Smooth muscle cell of the brain vasculature (primary cell): Measurements from ENCODE around the gene GPC5.
"Not testable (repeated sequence)": the region's sequence is repeated elsewhere in the genome, so short reads cannot be mapped to it uniquely, and the experiment has no call there.

Experiments used
- DNase-seq: peaks from one replicate; pipeline ENCODE4 v3.0.0-alpha.2; 2012; ENCODE audit warnings: low read depth, low spot score

GPC5 gene

DNA sequence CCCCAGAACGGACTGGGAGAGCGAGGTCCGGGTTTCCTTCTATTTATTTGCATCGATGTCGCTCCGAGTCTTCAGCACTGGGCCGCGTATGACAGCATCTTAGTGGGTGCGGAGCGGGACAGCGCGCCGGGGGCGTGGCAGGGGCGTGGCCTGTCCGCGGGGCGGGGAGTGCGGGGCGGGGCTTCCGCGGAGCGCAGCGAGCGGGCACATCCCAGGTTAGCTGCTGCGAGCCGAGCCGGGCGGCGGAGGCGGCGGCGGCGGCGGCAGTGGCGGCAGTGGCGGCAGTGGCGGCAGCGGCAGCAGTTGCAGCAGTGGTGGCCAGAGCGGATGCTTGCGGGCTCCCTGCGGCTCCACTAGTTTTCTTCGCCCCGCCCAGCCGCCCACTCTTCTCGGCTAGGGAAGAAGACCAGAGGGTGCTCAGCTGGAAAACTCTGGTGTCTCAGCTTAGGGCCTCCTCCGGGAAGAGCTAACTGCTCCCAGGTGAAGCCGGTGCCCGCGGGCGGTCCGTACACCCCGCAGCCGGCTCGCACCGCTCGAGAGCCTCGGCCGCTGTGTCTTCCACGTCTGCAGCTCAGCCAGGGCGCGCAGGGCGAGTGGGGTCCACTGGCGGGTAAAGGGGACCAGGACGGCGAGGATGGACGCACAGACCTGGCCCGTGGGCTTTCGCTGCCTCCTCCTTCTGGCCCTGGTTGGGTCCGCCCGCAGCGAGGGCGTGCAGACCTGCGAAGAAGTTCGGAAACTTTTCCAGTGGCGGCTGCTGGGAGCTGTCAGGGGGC, at the start of gene GPC5:
Gene GPC5, plus strand, starts transcription at position 209 of the 776 bp plus-strand sequence.
- DNase-seq, result no peak

DNA sequence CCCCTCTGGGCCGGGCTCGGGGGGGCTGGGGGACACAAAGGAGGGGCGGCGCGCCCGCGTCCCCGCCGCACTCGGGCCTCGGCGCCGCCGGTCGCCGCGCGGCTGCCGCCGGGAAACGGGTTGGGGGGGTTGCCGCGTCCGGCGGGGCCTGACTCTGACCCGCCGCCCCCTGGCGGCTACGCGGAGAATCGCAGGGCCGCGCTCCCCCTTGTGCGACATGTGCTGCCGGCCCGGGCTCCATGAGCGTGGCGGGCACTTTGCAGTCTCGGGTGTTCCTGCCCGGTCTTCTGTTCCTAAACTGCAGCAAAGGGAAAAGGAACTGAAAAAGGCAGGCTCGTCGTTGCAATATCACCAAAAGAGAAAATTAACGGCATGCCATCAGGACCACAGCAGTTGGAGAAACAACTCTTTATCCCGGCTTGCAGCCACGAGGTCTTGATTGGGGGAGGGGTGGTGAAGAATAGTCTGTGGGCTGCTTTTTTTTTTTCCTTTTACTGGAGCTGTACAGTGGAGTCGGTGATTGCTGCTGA, 49.5 kb upstream of the GPC5 start:
- peak; percentile 72 for DNase-seq

DNA sequence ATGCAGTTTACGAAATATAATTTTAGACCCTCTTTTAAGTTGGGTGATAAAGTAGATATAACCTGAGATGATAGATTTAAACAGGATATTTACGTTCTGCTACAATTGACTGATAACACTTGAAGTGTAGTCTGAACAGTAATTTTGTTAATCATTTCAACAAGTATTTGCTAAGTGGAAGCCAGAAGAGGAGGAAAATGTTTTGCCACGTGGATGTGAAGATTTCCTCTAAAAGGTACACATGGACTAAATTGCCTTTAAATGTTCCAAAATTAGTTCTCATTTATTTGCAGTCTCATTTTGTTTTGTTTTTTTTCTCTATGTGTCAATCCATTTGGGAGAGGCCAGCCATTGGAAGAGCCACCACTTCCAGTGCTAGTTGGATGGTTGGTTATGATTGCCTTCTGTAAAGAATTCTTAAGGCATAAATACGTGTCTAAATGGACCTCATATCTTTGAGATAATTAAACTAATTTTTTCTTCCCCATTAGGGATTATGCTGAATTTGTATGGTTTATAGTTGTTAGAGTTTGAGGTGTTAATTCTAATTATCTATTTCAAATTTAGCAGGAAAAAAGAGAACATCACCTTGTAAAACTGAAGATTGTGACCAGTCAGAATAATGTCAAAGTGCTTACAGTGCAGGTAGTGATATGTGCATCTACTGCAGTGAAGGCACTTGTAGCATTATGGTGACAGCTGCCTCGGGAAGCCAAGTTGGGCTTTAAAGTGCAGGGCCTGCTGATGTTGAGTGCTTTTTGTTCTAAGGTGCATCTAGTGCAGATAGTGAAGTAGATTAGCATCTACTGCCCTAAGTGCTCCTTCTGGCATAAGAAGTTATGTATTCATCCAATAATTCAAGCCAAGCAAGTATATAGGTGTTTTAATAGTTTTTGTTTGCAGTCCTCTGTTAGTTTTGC, 48.2 kb upstream of the GPC5 start:
- no peak for DNase-seq

DNA sequence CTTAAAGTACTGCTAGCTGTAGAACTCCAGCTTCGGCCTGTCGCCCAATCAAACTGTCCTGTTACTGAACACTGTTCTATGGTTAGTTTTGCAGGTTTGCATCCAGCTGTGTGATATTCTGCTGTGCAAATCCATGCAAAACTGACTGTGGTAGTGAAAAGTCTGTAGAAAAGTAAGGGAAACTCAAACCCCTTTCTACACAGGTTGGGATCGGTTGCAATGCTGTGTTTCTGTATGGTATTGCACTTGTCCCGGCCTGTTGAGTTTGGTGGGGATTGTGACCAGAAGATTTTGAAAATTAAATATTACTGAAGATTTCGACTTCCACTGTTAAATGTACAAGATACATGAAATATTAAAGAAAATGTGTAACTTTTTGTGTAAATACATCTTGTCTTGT, 47.3 kb upstream of the GPC5 start:
- DNase-seq, result no peak

DNA sequence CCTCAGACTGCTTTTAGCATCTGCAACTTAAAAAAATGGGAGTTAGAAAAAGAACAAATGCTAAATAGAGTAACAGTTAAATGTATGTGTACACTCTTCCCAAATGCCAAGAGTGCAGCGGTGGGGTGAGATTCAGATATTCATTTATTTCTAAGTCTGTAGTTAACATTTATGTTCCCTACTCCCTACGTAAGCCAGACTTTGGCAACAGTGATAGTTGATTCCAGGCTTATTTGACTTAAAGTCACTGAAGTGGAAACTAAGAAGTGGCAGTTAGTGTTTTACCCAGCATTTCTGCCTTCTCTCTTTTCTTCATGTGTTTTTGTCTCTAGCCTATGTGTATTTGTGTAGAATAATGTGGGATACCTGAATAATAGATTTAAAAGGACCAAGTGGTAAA, 46.4 kb upstream of the GPC5 start:
- no peak for DNase-seq

DNA sequence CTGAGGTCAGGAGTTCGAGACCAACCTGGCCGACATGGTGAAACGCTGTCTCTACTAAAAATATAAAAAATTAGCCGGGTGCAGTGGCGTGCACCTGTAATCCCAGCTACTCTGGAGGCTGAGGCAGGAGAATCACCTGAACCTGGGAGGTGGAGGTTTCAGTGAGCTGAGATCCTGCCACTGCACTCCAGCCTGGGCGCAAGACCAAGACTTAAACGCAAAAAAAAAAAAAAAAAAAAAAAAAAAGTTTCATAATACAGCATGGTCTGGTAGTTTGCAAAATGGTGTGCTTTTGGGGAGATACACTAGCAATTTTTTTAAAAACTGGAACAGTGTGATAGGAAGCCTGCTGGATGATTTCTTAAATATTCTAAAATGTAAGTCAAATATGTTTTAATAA, 45.5 kb upstream of the GPC5 start:
- DNase-seq, result not testable (repeated sequence)

DNA sequence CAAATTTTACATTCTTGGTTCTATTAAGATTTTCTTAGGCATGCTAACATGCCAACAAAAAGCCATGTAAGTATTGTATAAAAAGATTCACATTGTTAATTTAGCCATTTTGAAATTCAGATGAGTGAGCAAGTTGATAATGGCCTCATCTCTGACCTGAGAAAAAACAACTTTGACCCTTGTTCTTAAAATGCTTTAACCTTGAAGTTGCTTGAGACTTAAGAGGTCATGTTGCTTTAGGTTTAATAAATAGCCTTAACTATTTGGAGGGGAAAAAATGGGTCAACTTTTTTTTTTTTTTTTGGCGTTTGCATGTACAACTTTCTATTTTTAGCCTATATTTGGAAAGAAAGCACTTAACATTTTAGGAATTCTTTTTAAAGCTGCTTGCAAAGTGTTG, 44.9 kb upstream of the GPC5 start:
- DNase-seq, result no peak

DNA sequence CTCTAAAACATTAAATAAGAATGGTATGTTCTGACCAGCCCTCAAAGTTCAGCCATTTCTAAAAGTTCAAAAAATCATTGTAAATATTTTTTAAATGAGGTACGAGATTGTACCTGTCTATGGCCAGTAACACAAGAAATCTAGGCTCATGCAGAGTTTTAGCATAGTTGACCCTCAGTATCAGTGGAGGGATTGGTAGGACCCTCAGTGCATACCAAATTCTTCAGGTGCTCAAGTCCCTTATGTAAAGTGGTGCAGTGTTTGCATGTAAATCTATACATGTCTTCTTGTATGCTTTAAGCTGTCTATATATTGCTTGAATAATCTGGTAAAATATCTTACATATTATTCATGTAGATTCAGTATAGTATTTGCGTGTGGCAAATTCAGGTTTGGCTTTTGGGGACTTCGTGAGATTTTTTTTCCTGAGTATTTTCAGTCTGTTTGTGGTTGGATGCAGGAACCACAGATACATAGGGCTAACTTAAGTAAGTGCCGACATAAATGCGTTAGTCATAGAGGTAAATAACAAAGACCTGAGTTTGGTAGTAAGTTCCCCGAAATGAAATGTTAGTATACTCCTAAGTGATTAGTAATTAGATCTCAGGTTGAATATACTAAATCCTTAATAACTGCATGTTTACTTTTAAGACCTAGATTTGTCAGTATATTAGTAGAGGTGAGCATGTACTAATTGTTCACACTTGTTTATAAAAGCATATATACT, 43.2 kb upstream of the GPC5 start:
- DNase-seq, result no peak

DNA sequence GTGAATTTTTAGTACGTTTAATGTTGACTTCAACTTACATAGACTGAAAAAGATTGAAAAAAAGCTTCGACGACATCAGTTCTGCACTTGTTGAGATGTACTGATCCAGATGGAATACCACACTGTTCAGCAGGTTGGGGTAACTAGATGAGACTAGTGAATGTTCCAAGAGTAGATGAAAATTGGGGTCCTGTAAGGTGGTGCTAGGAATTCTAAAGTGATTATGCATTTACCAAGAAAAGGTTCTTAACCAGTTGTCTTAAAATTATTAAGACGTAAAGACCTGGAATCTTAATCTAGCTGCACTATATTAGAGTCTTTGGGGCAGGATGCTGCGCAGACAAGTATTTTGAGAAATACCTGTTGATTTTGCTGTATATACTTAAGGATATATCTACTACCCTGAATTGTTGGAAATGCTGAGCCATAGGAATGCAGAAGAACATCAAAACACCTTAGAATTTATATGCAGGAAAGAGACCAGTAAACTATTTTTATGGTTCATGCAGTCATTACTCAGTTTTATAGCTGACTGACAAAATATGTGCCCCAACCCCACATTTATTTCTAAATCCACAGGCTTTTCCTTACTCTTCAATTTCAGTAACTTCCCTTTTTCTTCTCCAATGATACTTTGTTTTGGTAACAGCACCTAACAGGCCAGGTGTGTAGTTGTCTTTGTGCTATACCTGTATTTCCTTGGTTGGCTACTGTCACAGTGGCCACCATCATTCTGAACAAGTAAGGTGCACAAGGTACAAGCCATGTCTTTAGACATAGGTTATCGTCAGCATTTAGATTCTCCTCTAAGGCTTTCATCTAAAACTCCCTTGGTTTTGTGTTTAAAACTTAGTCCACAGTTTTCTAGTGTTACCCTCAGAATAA, 42.4 kb upstream of the GPC5 start:
- no peak for DNase-seq

DNA sequence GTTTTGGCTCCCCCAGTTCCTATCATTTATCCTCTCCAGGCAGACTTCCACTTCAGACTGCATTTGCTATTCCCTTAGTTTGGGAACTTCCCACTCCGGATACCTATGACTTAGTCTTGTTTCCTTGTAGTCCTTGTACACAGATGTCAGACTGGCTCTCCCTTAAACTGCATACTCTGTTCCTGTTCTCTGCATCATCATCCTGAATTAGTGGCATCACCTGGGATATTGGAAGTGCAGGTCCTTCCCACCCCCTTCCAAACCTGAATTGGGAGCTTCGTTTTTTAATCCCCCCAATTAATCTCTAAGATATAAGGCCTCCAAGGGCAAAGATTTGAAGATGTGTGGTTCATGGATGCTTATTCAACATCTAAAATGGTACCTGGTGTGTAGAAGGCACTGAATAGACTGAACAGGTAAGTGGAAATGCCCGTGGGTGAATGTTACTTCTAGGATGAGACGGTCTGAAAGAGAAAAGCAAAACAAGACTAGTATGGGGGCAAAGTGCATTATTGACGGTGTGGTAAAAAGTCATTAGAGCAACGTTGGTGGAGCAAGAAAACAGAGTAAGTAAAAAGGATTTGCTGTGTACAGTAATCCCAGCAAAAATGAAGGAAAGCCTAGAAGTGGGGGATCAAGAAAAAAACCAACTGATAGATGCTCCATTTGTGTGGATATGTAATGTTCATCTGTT, 41.4 kb upstream of the GPC5 start:
- DNase-seq, result no peak

DNA sequence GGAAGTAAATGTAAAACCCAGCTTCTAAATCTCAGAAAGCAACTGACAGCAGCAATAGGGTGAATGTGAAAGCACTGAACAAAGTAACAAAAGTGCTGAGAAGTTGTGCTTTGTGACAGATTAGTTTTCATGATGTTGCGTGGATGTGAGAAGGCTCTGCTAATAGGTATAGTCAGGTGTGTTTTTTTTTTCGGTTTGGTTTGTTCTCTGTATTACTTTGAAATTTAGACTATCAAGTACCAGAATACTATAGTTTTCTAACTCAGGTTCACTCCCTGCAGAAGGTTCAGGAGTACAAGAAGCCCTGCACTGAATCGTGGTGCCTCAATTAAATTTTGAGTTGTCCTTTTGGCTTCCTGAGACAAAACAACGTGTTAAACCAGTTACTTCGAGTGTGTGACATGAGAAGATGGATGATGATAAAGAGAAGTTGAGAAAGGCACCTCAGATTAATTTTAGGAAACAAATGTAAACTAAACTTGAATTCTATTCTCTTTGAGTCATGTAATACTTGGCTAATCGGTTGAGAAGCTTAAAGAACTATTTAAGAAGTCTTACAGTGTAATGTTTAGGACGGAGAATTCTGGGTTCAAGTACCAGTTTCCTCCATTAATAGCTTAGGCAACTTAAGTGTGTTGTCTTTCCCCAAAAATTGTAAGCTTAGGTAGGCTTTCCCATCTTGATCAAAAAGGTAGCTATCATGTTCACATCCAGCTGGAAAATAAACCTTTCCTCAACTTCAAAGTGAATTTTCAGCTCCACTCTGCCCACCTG, 40.6 kb upstream of the GPC5 start:
- DNase-seq, result no peak

DNA sequence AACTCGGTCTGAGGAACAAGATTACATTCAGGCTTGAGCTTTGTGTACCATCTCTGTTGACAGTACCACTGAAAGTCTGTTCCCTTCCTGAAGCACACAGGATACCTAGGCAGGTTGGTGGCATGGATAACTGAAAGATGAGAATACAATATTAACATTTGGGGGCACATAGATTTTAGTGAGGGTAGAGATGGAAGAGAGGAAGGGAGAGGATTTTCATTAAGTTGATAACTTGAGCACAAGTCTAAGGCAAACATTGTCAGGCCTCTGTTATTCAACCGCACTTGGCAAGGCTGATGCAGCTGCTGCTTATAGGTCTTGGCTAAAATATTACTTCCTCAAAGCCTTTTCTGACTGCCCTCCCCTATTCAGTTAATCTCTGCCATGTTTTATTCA, 40.0 kb upstream of the GPC5 start:
- no peak for DNase-seq

DNA sequence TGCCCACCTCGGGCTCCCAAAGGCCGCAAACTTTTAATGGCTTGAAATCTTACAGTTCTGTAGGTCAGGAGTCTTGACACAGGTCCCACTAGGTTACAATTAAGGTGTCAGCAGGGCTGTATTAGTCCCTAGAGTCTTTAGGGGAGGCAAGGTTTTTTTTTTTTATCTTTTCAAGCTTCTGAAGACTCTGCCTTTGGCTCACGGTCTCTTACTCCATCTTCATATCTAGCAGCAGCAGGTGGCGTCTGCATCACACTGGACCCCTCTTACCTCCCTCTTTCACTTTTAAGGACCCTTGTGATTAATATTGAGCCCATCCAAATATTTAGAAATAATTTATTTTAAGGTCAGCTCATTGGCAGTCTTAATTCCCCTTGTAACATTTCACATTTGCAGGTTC, 39.3 kb upstream of the GPC5 start:
- no peak for DNase-seq

DNA sequence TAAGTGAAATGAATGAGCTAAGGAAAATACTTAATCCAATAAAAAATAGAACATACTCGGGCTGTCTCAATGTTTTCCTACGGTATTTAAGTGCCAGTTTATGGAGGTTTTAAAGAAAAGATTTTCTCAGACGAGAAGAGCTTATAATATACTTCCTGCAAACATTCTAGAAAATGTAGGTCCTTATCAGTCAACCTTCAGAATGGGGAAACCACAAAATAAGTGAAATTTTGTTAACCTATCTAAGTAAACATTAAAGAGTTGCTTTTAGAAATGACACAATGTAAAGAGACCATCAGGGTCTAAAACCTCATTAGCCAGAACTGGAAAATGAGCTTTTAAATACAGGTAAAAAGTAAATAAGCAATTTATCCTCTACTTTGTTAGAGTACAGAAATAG, 38.8 kb upstream of the GPC5 start:
- DNase-seq, result no peak

DNA sequence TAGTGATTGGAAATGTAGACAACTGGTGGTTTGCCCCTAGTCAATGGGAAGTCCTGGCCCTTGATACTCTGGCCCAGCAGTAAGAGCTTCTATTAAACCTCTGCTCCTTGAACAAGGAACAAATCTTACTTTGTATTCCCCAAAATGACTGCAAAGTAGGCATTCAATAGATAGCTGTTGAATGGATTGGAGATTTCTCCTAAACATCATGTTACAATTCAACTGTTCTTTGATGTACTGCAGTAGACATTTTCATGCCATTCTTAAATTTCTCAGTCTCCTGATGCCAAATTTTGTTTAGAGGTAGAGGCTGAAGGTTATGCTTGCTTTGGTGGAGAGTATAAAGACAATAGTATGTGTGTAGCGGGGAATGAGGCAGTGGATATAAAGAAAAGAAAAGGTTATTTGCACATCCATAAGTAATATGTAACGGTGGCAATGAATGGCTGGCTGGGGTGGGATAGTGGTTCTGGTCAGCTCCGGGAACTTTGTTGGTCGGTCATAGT, 38.1 kb upstream of the GPC5 start:
- no peak for DNase-seq

DNA sequence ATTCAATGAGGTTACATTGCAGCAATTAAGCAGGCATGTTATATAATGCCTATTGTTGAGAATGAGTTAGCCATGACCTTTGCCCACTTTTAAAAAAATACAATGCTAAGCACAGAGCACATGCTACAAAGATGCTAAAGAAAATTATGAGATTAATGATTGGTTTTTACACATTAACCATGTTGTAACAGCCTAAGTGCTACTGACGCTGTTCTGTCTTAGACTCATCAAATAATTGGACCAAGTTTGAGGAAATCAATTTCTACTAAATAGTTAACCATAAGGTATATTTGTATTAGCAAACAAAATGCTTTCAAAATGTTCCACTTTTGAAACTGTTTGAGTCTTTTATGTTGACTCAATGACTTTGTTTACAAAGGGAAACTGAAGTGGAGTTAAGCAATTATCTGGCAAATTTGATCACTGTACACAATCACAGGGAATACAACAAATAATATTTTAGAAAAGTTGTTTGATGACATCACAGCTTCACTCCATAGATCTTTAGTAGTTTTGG, 36.6 kb upstream of the GPC5 start:
- no peak for DNase-seq

DNA sequence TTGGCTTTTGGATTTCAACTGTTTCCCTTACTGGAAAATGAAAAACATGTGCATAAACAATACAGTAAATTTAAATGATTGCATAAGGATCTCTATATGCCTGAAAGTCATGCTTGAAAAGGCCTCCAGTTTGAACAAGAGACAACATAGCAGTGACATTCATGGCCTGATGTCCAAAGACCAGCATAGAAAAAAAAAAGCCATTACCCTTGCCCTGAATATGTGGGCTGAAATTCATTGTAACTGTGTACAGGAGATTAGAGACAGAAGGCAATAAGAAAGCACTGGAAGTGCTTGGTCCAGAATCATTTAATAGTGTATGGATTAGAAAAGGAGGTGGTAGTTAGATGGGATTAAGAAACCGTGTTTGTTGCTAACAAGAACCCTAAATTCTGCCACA, 35.5 kb upstream of the GPC5 start:
- no peak for DNase-seq

DNA sequence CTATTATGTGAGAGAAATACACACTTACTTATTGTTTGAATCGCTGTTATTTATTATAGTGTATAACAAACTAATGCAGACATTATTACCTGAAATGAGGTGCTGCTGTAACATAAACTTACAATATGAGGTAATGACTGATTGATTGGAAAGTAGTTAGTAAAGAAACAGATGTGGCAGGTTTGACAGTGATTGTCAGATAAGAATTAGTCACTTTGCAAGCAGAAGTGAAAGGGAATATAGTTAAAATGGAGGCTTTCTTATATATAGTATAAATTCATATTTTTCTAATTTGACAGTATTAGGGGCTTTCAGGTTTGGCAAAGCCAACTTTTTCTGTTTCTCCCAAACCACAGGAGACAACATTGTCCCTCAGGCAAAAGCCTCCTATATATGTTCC, 30.3 kb upstream of the GPC5 start:
- DNase-seq, result no peak
